GM12891 (cell line): Measurements from ENCODE around the gene COL6A3.

Experiments used
- PAX5 ChIP-seq: IDR thresholded peaks from 2 replicates; pipeline ENCODE4 v1.6.1; 2011; ENCODE audit warnings: low read length, moderate library complexity, mild to moderate bottlenecking; ENCODE audit not compliant: insufficient read depth, severe bottlenecking
- POLR2A ChIP-seq: IDR thresholded peaks from 2 replicates; pipeline ENCODE4 v1.6.1; 2011; ENCODE audit warnings: low read depth, low read length, control low read depth
- POLR2AphosphoS5 ChIP-seq: IDR thresholded peaks from 2 replicates; pipeline ENCODE4 v1.6.1; 2011; ENCODE audit warnings: low read depth, low read length, control low read depth
- POU2F2 ChIP-seq: IDR thresholded peaks from 2 replicates; pipeline ENCODE4 v1.6.1; 2011; ENCODE audit warnings: low read depth, mild to moderate bottlenecking, control low read depth, low read length, moderate library complexity
- SPI1 ChIP-seq: IDR thresholded peaks from 2 replicates; pipeline ENCODE4 v1.6.1; 2011; ENCODE audit warnings: low read depth, low read length, control low read depth
- TAF1 ChIP-seq: IDR thresholded peaks from 2 replicates; pipeline ENCODE4 v1.6.1; 2011; ENCODE audit warnings: low read depth, low read length, control low read depth

DNA sequence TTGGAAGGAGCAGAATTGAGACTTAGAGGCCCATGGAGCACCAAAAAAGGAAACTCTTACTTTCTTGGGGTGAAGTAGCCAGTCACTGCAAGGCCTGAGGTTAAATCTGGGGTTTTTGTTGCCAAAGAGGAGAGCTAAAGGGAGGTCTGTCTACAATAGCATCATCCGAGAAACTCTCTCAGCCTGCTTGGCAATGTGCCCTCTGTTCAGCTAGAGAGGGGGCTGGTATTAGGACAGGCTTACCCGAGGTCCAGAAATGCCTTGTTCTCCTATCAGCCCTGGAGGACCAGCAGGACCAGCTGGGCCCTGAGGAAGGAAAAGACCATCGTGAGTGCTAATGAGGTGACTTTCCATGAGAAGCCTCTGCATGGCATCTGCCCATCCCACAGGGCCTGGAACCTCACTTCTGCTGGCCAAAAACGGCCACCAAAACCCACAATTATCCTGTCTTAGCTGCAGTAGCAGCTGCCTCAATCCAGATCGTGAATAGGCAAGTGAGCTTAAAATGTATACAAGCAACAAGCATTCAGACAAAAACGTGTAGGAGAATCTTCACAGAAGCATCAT, 61.6 kb downstream of the COL6A3 start:
- TF ChIP-seq POLR2A: no peak
- no peak for TF ChIP-seq POLR2AphosphoS5
- no peak for TF ChIP-seq TAF1
- TF ChIP-seq SPI1: no peak
- no peak for TF ChIP-seq PAX5
- TF ChIP-seq POU2F2: no peak
